OCI-LY3 (cell line): ENCODE results near the gene MTMR3.

Experiments used
- CTCF ChIP-seq: fragments of 200-600, 300-600 bp; sonication (generic); IDR thresholded peaks from 2 replicates; pipeline ENCODE4 v1.5.1; 2014; ENCODE audit warnings: antibody characterized with exemption, low read length, low read depth
- EZH2phosphoT487 ChIP-seq: fragments of 200-600 bp; shearing (Covaris generic); IDR thresholded peaks from 2 replicates; pipeline ENCODE4 v1.6.1; 2018; ENCODE audit warnings: antibody characterized with exemption, mixed run types, low read depth

GRCh38 chr22:29972121-29972520 is 89.1 kb downstream of the MTMR3 start:
- no peak for TF ChIP-seq CTCF
- no peak for TF ChIP-seq EZH2phosphoT487
